HepG2 (cell line): ENCODE data around the gene C10orf143. TPM values are rescaled to one million over a fixed set of nuclear protein-coding genes. Genes with fewer than 3 reads are reported as not detected.

ENCODE experiments used
- ARNTL ChIP-seq: sonication (generic); formaldehyde crosslinking; IDR thresholded peaks from 2 replicates; pipeline ENCODE4 v1.4.0; 2020; ENCODE audit warnings: mild to moderate bottlenecking, missing genetic modification reagents
- HDAC2 ChIP-seq: sonication (generic); formaldehyde crosslinking; IDR thresholded peaks from 2 replicates; pipeline ENCODE4 v1.4.0; 2020; ENCODE audit warnings: missing genetic modification reagents
- MBD4 ChIP-seq: IDR thresholded peaks from 2 replicates; pipeline ENCODE4 v1.6.1; 2012; ENCODE audit warnings: low read length, inconsistent platforms, borderline replicate concordance
- MTA1 ChIP-seq: sonication (generic); formaldehyde crosslinking; IDR thresholded peaks from 2 replicates; pipeline ENCODE4 v1.4.0; 2020; ENCODE audit warnings: missing genetic modification reagents, mild to moderate bottlenecking, borderline replicate concordance
- SOX6 ChIP-seq, 2 experiments: fragments of 450-650 bp in 1 of 2; sonication (generic) in 1 of 2; formaldehyde crosslinking in 1 of 2; IDR thresholded peaks; 2 replicates each; pipeline versions ENCODE4 v1.4.0 to v1.6.1; 2017 to 2020; ENCODE audit warnings: antibody characterized with exemption in 1 of 2, mild to moderate bottlenecking in 1 of 2, missing genetic modification reagents in 1 of 2
- SP2 ChIP-seq: sonication (generic); formaldehyde crosslinking; IDR thresholded peaks from 2 replicates; pipeline ENCODE4 v1.5.1; 2020; ENCODE audit warnings: mild to moderate bottlenecking, missing genetic modification reagents
- TP53 ChIP-seq: sonication (generic); formaldehyde crosslinking; conservative IDR thresholded peaks from 2 replicates; pipeline ENCODE4 v1.4.0; 2020; ENCODE audit warnings: missing genetic modification reagents
- ZBTB20 ChIP-seq: sonication (generic); formaldehyde crosslinking; IDR thresholded peaks from 2 replicates; pipeline ENCODE4 v1.8.1; 2023; ENCODE audit warnings: missing genetic modification reagents, low read depth, mild to moderate bottlenecking, borderline replicate concordance
- ZBTB25 ChIP-seq: IDR thresholded peaks from 2 replicates; pipeline ENCODE4 v1.6.1; 2018; ENCODE audit warnings: missing genetic modification reagents
- ZFP36L2 ChIP-seq: sonication (generic); formaldehyde crosslinking; IDR thresholded peaks from 2 replicates; pipeline ENCODE4 v1.4.0; 2020; ENCODE audit warnings: missing genetic modification reagents
- ZHX2 ChIP-seq, 2 experiments: sonication (generic) in 1 of 2; formaldehyde crosslinking in 1 of 2; IDR thresholded peaks; 2 replicates each; pipeline versions ENCODE4 v1.6.1 to v1.9.0; 2014 to 2022; ENCODE audit warnings: antibody characterized with exemption in 1 of 2, borderline replicate concordance in 1 of 2, inconsistent platforms in 1 of 2, low read depth in 1 of 2, missing genetic modification reagents in 1 of 2
- ZNF317 ChIP-seq: sonication (generic); formaldehyde crosslinking; IDR thresholded peaks from 2 replicates; pipeline ENCODE4 v1.5.0; 2020; ENCODE audit warnings: mild to moderate bottlenecking, missing genetic modification reagents
- ZNF773 ChIP-seq: sonication (generic); formaldehyde crosslinking; IDR thresholded peaks from 2 replicates; pipeline ENCODE4 v1.4.0; 2020; ENCODE audit warnings: missing genetic modification reagents, borderline replicate concordance
- ZSCAN25 ChIP-seq: sonication (generic); formaldehyde crosslinking; IDR thresholded peaks from 2 replicates; pipeline ENCODE4 v1.8.0; 2022; ENCODE audit warnings: mild to moderate bottlenecking, missing genetic modification reagents
- polyA plus RNA-seq, 8 experiments: library from polyadenylated mRNA; depleted of rRNA in 3 of 8; stranded (reverse) in 7 of 8; unstranded in 1 of 8; fragments of >200 nt; fragmentation: Illumina TruSeq in 4 of 8; extraction: Trizol in 4 of 8; gene quantifications; 2 replicates each; pipeline versions ENCODE4 v1.2.1 to v1.2.3, GENCODE V29; 2011 to 2016; ENCODE audit warnings: low read depth in 4 of 8, missing spikeins in 1 of 8, mixed read lengths in 1 of 8; ENCODE audit not compliant: insufficient read depth in 1 of 8
- total RNA-seq, 5 experiments: library from RNA; depleted of rRNA; stranded (reverse); fragments of >200 nt; fragmentation: Illumina TruSeq; extraction: Trizol; gene quantifications; 2 replicates each; pipeline ENCODE4 v1.2.3, GENCODE V29; 2016; ENCODE audit warnings: low read depth in 1 of 5
- TF ChIP-seq, protein P1 (sequence below): sonication (generic); formaldehyde crosslinking; IDR thresholded peaks from 2 replicates; pipeline ENCODE4 v1.4.0; 2020; ENCODE audit warnings: missing genetic modification reagents, borderline replicate concordance

Gene C10orf143
- total and polyA plus RNA-seq, 2 of the 13 experiments (the other 11 are each of a cell fraction or from before 2014, with no cell fraction given), result 0.21 to 0.91 TPM

GRCh38 chr10:130136226-130137089 lies 25.8 kb upstream of the C10orf143 start, which contains the start of gene GLRX3 (continued):
- TF ChIP-seq SP2 (CRISPR knock-in tag) (peak; percentile 75), TP53 (CRISPR knock-in tag) (no peak), ZHX2 (IDR thresholded peaks at IDR 0.05; ENCODE audit: low read depth) (peak; percentile 71), ZHX2 (CRISPR knock-in tag; IDR thresholded peaks at IDR 0.05; ENCODE audit: borderline replicate concordance) (0 out of 2 replicates have a peak, but pooled peaks have one; percentile 33), ZBTB25 (no peak), ZFP36L2 (CRISPR knock-in tag) (no peak), SOX6 (IDR thresholded peaks at IDR 0.05) (no peak), SOX6 (CRISPR knock-in tag; IDR thresholded peaks at IDR 0.05) (no peak), ZNF317 (CRISPR knock-in tag) (0 out of 2 replicates have a peak, but pooled peaks have one; percentile 38), MBD4 (no peak), HDAC2 (peak; percentile 24; the same call in 1 of the 2 replicates), MTA1 (CRISPR knock-in tag) (no peak), ZBTB20 (no peak), ZNF773 (CRISPR knock-in tag) (no peak), ARNTL (CRISPR knock-in tag) (no peak), ZSCAN25 (CRISPR knock-in tag) (peak; percentile 76; the same call in 1 of the 2 replicates)
- TF ChIP-seq, protein P1, sequence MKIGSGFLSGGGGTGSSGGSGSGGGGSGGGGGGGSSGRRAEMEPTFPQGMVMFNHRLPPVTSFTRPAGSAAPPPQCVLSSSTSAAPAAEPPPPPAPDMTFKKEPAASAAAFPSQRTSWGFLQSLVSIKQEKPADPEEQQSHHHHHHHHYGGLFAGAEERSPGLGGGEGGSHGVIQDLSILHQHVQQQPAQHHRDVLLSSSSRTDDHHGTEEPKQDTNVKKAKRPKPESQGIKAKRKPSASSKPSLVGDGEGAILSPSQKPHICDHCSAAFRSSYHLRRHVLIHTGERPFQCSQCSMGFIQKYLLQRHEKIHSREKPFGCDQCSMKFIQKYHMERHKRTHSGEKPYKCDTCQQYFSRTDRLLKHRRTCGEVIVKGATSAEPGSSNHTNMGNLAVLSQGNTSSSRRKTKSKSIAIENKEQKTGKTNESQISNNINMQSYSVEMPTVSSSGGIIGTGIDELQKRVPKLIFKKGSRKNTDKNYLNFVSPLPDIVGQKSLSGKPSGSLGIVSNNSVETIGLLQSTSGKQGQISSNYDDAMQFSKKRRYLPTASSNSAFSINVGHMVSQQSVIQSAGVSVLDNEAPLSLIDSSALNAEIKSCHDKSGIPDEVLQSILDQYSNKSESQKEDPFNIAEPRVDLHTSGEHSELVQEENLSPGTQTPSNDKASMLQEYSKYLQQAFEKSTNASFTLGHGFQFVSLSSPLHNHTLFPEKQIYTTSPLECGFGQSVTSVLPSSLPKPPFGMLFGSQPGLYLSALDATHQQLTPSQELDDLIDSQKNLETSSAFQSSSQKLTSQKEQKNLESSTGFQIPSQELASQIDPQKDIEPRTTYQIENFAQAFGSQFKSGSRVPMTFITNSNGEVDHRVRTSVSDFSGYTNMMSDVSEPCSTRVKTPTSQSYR (CRISPR knock-in tag), result no peak
